Smooth muscle cell (in vitro differentiated cells): ENCODE data around the gene OSBPL6. TPM values are rescaled to one million over a fixed set of nuclear protein-coding genes. Genes with fewer than 3 reads are reported as not detected.

Source experiments
- DNase-seq: peaks from one replicate; lab custom pipeline; 2025; ENCODE audit not compliant: unreplicated experiment; lab: John Stamatoyannopoulos, UW
- H2AFZ ChIP-seq: fragments of 200-600 bp; sonication (generic); 2 replicates; pipeline ENCODE4 v1.6.0; 2016; ENCODE audit warnings: antibody characterized with exemption, low read depth, mild to moderate bottlenecking
- H3F3A ChIP-seq: fragments of 200-600 bp; sonication (generic); 2 replicates; pipeline ENCODE4 v1.6.0; 2017; ENCODE audit warnings: antibody characterized with exemption, low read depth
- H3K27ac ChIP-seq: fragments of 200-600 bp; sonication (generic); 2 replicates; pipeline ENCODE4 v1.5.1; 2016; ENCODE audit warnings: low read depth, mild to moderate bottlenecking
- H3K27me3 ChIP-seq: fragments of 200-600 bp; sonication (generic); 2 replicates; pipeline ENCODE4 v1.6.1; 2016; ENCODE audit warnings: low read depth, mild to moderate bottlenecking
- H3K36me3 ChIP-seq: fragments of 200-600 bp; sonication (generic); 2 replicates; pipeline ENCODE4 v1.5.1; 2016; ENCODE audit warnings: low read depth
- H3K4me1 ChIP-seq: fragments of 200-600 bp; sonication (generic); 2 replicates; pipeline ENCODE4 v1.5.1; 2016; ENCODE audit warnings: low read depth
- H3K4me2 ChIP-seq: fragments of 200-600 bp; sonication (generic); 2 replicates; pipeline ENCODE4 v1.6.0; 2016; ENCODE audit warnings: mild to moderate bottlenecking
- H3K4me3 ChIP-seq: fragments of 200-600 bp; sonication (generic); 2 replicates; pipeline ENCODE4 v1.5.1; 2016; ENCODE audit warnings: mild to moderate bottlenecking
- H3K79me2 ChIP-seq: fragments of 200-600 bp; sonication (generic); 2 replicates; pipeline ENCODE4 v1.6.0; 2016; ENCODE audit warnings: low read depth, mild to moderate bottlenecking
- H3K9ac ChIP-seq: fragments of 200-600 bp; sonication (generic); 2 replicates; pipeline ENCODE4 v1.6.0; 2016; ENCODE audit warnings: low read depth
- H3K9me3 ChIP-seq: fragments of 200-600 bp; sonication (generic); replicated peaks from 2 replicates; pipeline ENCODE4 v1.5.1; 2016; ENCODE audit warnings: low read depth
- H4K20me1 ChIP-seq: fragments of 200-600 bp; sonication (generic); 2 replicates; pipeline ENCODE4 v1.6.0; 2016; ENCODE audit warnings: low read depth
- CTCF ChIP-seq: fragments of 200-600 bp; sonication (generic); IDR thresholded peaks from 2 replicates; pipeline ENCODE4 v1.5.1; 2017; ENCODE audit warnings: borderline replicate concordance, mild to moderate bottlenecking, antibody characterized with exemption; ENCODE audit not compliant: insufficient read depth, poor library complexity, severe bottlenecking
- WGBS: methylation state at CpG from one replicate; pipeline ENCODE4 v1.1.7; 2016; ENCODE audit warnings: low lambda C conversion rate; 5-methylcytosine and 5-hydroxymethylcytosine counted together
- polyA plus RNA-seq: library from polyadenylated mRNA; unstranded; fragments of >200 nt; fragmentation: Nextera tagmentation; extraction: Ambion mirVana; gene quantifications from 2 replicates; pipeline ENCODE4 v1.2.1, GENCODE V29; 2016
- total RNA-seq: library from RNA; depleted of rRNA; stranded (reverse); fragments of >200 nt; gene quantifications from 2 replicates; pipeline ENCODE4 v1.2.3, GENCODE V29; 2014

OSBPL6 gene
- total and polyA plus RNA-seq, 2 experiments from 2014 or later = 7.4 to 7.6 TPM

DNA sequence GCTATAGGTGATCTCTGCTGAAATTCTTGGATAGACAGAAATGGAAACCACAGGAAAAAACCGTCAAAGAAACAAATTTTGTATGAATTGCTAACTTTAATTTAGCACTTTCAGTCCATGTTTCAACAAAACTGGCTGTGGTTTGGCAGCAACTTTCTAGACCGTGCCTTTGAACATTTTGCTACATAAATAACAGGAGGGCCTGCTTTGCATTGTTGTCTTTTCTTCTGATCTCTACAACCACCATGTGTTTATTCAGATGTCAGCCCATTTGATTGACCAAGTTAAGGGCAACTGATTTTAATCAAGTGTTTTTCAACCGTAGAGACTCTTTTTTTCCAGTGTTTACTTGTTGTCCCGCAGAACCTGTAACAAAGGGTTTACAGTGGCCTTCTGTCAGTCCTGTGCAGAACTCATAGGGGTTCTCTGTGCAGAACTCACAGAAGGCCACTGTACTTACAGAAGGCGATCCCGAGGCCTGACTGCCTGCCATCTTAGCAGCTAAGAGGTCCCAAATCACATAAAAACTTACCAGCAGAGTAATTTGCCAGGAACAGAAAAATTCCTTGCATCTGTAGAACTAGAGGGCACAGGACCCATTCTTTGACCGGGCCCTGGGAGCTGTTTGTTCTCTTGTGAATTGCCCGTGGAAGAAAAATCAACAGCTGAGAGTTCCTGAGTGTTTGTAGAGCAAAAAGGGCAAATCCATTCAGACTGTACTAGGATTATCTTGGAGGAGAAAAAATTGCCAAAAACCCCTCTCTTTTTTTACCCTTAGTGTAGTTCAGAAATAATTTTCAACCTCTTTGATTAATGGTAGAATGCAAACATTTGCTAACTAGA is 136.1 kb downstream of the OSBPL6 start:
- no peaks in the 10 kb centered on the region for H3K79me2 ChIP-seq
- no peak for TF ChIP-seq CTCF
- WGBS = 94% methylated on average over 8 of the region's 8 CpGs
- H3K9ac ChIP-seq = no peak overlapping the region
- no peak overlapping the region for H3K4me3 ChIP-seq
- H3K36me3 ChIP-seq = no peaks in the 10 kb centered on the region
- H4K20me1 ChIP-seq = no peaks in the 10 kb centered on the region
- no peak overlapping the region for H3K27ac ChIP-seq
- no peaks in the 10 kb centered on the region for H3K27me3 ChIP-seq
- H3F3A ChIP-seq = no peaks in the 10 kb centered on the region
- no peak overlapping the region for H2AFZ ChIP-seq
- no peak overlapping the region for H3K4me2 ChIP-seq
- no peak for DNase-seq
- no peaks in the 10 kb centered on the region for H3K9me3 ChIP-seq
- no peaks in the 10 kb centered on the region for H3K4me1 ChIP-seq

GRCh38 chr2:178331474-178332432 is 137.4 kb downstream of the OSBPL6 start:
- H3K9ac ChIP-seq = no peak overlapping the region
- TF ChIP-seq CTCF = no peak
- H2AFZ ChIP-seq = no peak overlapping the region
- no peaks in the 10 kb centered on the region for H3K36me3 ChIP-seq
- 85% methylated on average over 9 of the region's 9 CpGs for WGBS
- H4K20me1 ChIP-seq = no peaks in the 10 kb centered on the region
- H3K4me1 ChIP-seq = no peaks in the 10 kb centered on the region
- no peaks in the 10 kb centered on the region for H3F3A ChIP-seq
- DNase-seq = no peak
- H3K79me2 ChIP-seq = no peaks in the 10 kb centered on the region
- H3K9me3 ChIP-seq = no peaks in the 10 kb centered on the region
- no peak overlapping the region for H3K4me2 ChIP-seq
- H3K4me3 ChIP-seq = no peak overlapping the region
- no peaks in the 10 kb centered on the region for H3K27me3 ChIP-seq
- no peak overlapping the region for H3K27ac ChIP-seq

GRCh38 chr2:178333851-178334250 is 139.5 kb downstream of the OSBPL6 start:
- Histone ChIP-seq H3K4me1 (no peaks in the 10 kb centered on the region), H3K79me2 (no peaks in the 10 kb centered on the region), H4K20me1 (no peaks in the 10 kb centered on the region), H3K9ac (no peak overlapping the region), H2AFZ (no peak overlapping the region), H3K4me3 (no peak overlapping the region), H3F3A (no peaks in the 10 kb centered on the region), H3K9me3 (no peaks in the 10 kb centered on the region), H3K36me3 (no peaks in the 10 kb centered on the region), H3K4me2 (no peak overlapping the region), H3K27ac (no peak overlapping the region), H3K27me3 (no peaks in the 10 kb centered on the region)
- 99% methylated on average over 3 of the region's 3 CpGs for WGBS
- no peak for DNase-seq
- TF ChIP-seq CTCF = no peak
